IPS-NIHi11 (cell line): ENCODE data around the gene NHLRC3.
A peak's percentile ranks its signal among the peaks of the same experiment; 100 is the strongest.
"Not testable (repeated sequence)": the region's sequence is repeated elsewhere in the genome, so short reads cannot be mapped to it uniquely, and the experiment has no call there.

Source experiments
- DNase-seq: peaks from one replicate; pipeline ENCODE4 v3.0.0; 2012; ENCODE audit warnings: mixed read lengths, low spot score

NHLRC3 gene

GRCh38 chr13:39047560-39047959, 9.3 kb downstream of the NHLRC3 start:
- peak; percentile 56 for DNase-seq

GRCh38 chr13:39048806-39049205, 10.6 kb downstream of the NHLRC3 start:
- DNase-seq: no peak

- DNase-seq: no peak
Observed at GRCh38 chr13:39049274-39049673, 11.0 kb downstream of the NHLRC3 start.

- peak; percentile 12 for DNase-seq
Observed at GRCh38 chr13:39051157-39051556, 12.9 kb downstream of the NHLRC3 start.

GRCh38 chr13:39052944-39053343, 14.7 kb downstream of the NHLRC3 start:
- DNase-seq: no peak

GRCh38 chr13:39054112-39054511, 15.9 kb downstream of the NHLRC3 start:
- DNase-seq: no peak

- no peak for DNase-seq
Observed at GRCh38 chr13:39056018-39056417, 17.8 kb downstream of the NHLRC3 start.

GRCh38 chr13:39058040-39058439, 19.8 kb downstream of the NHLRC3 start:
- DNase-seq: no peak

- DNase-seq: no peak
Observed at GRCh38 chr13:39062004-39062403, 23.7 kb downstream of the NHLRC3 start.

- no peak for DNase-seq
Observed at GRCh38 chr13:39072842-39073241, 34.6 kb downstream of the NHLRC3 start.

GRCh38 chr13:39073983-39074382, 35.7 kb downstream of the NHLRC3 start:
- DNase-seq: no peak

- DNase-seq: not testable (repeated sequence)
Observed at GRCh38 chr13:39086251-39086945, 48.1 kb downstream of the NHLRC3 start.

- DNase-seq: no peak
Observed at GRCh38 chr13:39091586-39091985, 53.3 kb downstream of the NHLRC3 start.

GRCh38 chr13:39095500-39095899, 57.2 kb downstream of the NHLRC3 start:
- DNase-seq: no peak

- DNase-seq: no peak
Observed at GRCh38 chr13:39099231-39099630, 61.0 kb downstream of the NHLRC3 start.
